GM12878 (cell line): ENCODE measurements around the gene KRT4. TPM values are rescaled to one million over a fixed set of nuclear protein-coding genes. Genes with fewer than 3 reads are reported as not detected.

Source experiments
- ATAC-seq: fragments of 200-7000 bp; cut with Tn5 transposase; 3 replicates; pipeline ENCODE4 v1.9.1; 2020; ENCODE audit warnings: mild to moderate bottlenecking, moderate library complexity
- BruUV-seq: library from RNA; stranded (reverse); fragments of 400-500 nt; replicated peaks from 2 replicates; lab custom pipeline; 2021; lab: Mats Ljungman, UMichigan
- CTCF ChIA-PET: fragments of 300-600 bp; sonication (Branson Sonifier 250); formaldehyde crosslinking; extraction: SDS; loops from one replicate; lab custom pipeline; 2021; ENCODE audit warnings: inconsistent platforms; lab: Yijun Ruan, JAX
- POLR2A ChIA-PET: fragments of 350-600 bp; formaldehyde crosslinking; extraction: SDS; loops from one replicate; lab custom pipeline; 2021; ENCODE audit warnings: inconsistent platforms; lab: Charles Lee
- RAD21 ChIA-PET: fragments of 300-600 bp; sonication (Branson Sonifier 250); formaldehyde crosslinking; loops from one replicate; lab custom pipeline; 2023; ENCODE audit warnings: antibody characterized with exemption; ENCODE audit not compliant: unreplicated experiment; lab: Charles Lee
- SMC1A ChIA-PET: fragments of 300-600 bp; sonication (Branson Sonifier 250); formaldehyde crosslinking; loops from one replicate; lab custom pipeline; 2023; ENCODE audit not compliant: unreplicated experiment, uncharacterized antibody; lab: Charles Lee
- DNase-seq: peaks from one replicate; pipeline ENCODE4 v3.0.0-alpha.2; 2011; ENCODE audit warnings: low read depth, low spot score
- FAIRE-seq: peaks from 3 replicates; lab custom pipeline; 2011; peaks lifted over from hg19 to GRCh38; lab: Jason Lieb, UNC
- H2AFZ ChIP-seq: 2 replicates; pipeline ENCODE4 v1.6.0; 2011; ENCODE audit warnings: low read depth, low read length, control low read depth; ENCODE audit not compliant: control insufficient read depth
- H3K27ac ChIP-seq: 2 replicates; pipeline ENCODE4 v1.5.1; 2011; ENCODE audit warnings: control low read depth; ENCODE audit not compliant: control insufficient read depth, insufficient read depth
- H3K27me3 ChIP-seq, 2 experiments: replicated peaks in 1 of 2; 2 replicates each; pipeline versions ENCODE4 v1.6.0 to v1.6.1; 2011; ENCODE audit warnings: low read length in 1 of 2; ENCODE audit not compliant: control insufficient read depth in 2 of 2, insufficient read depth in 2 of 2
- H3K36me3 ChIP-seq, 2 experiments: 2 replicates each; pipeline ENCODE4 v1.5.1; 2011; ENCODE audit warnings: low read length in 1 of 2; ENCODE audit not compliant: control insufficient read depth in 2 of 2, insufficient read depth in 2 of 2
- H3K4me1 ChIP-seq: 2 replicates; pipeline ENCODE4 v1.6.1; 2011; ENCODE audit warnings: mild to moderate bottlenecking, low read length, moderate library complexity, mixed read lengths; ENCODE audit not compliant: control insufficient read depth, insufficient read depth
- H3K4me2 ChIP-seq: 2 replicates; pipeline ENCODE4 v1.6.0; 2011; ENCODE audit warnings: control low read depth; ENCODE audit not compliant: control insufficient read depth, insufficient read depth
- H3K4me3 ChIP-seq: fragments of 200-600 bp; sonication (generic); 2 replicates; pipeline ENCODE4 v1.5.1; 2016
- H3K79me2 ChIP-seq: 2 replicates; pipeline ENCODE4 v1.6.0; 2011; ENCODE audit warnings: low read length; ENCODE audit not compliant: control insufficient read depth, insufficient read depth
- H3K9ac ChIP-seq: 2 replicates; pipeline ENCODE4 v1.8.0; 2011; ENCODE audit warnings: low read length, control low read depth, mixed read lengths; ENCODE audit not compliant: control insufficient read depth, insufficient read depth
- H3K9me3 ChIP-seq: replicated peaks from 3 replicates; pipeline ENCODE4 v1.5.1; 2011; ENCODE audit warnings: mild to moderate bottlenecking, low read length; ENCODE audit not compliant: control insufficient read depth, insufficient read depth
- H4K20me1 ChIP-seq: 2 replicates; pipeline ENCODE4 v1.6.0; 2011; ENCODE audit not compliant: control insufficient read depth, insufficient read depth
- BHLHE40 ChIP-seq, 2 experiments: fragments of 450-650 bp in 1 of 2; IDR thresholded peaks; 2 replicates each; pipeline ENCODE4 v1.6.1; 2011 to 2017; ENCODE audit warnings: low read depth in 2 of 2, borderline replicate concordance in 1 of 2, improper control_type of control experiment in 1 of 2, low read length in 1 of 2, mild to moderate bottlenecking in 1 of 2
- CBFB ChIP-seq: IDR thresholded peaks from 2 replicates; pipeline ENCODE4 v1.6.1; 2016; ENCODE audit warnings: antibody characterized with exemption, low read depth
- MYB ChIP-seq: fragments of 150-350 bp; IDR thresholded peaks from 2 replicates; pipeline ENCODE4 v1.6.1; 2014; ENCODE audit warnings: mild to moderate bottlenecking, low read depth, low read length, borderline replicate concordance
- PAX8 ChIP-seq: fragments of 450-650 bp; IDR thresholded peaks from 2 replicates; pipeline ENCODE4 v1.6.1; 2017; ENCODE audit warnings: mild to moderate bottlenecking, moderate library complexity
- RCOR1 ChIP-seq: conservative IDR thresholded peaks from 2 replicates; pipeline ENCODE4 v1.6.1; 2012; ENCODE audit warnings: low read depth, low read length, improper control_type of control experiment
- WGBS: methylation state at CpG from one replicate; pipeline ENCODE4 v1.1.6; 2016; ENCODE audit warnings: low lambda C conversion rate; ENCODE audit not compliant: insufficient replicate concordance, insufficient coverage; ENCODE audit errors: missing lambda C conversion rate; 5-methylcytosine and 5-hydroxymethylcytosine counted together
- in situ Hi-C: fragments of 300-500 bp; cut with MboI; formaldehyde crosslinking; loops from 9 replicates; pipeline ENCODE4 v1.14.3; 2018; ENCODE audit warnings: mixed read lengths
- intact Hi-C: fragments of 100-400 bp; cut with micrococcal nuclease; formaldehyde crosslinking; loops from one replicate; pipeline ENCODE4 v1.14.2; 2022; ENCODE audit not compliant: unreplicated experiment
- polyA plus RNA-seq, 11 experiments: library from polyadenylated mRNA; depleted of rRNA in 4 of 11; unstranded in 6 of 11; stranded (reverse) in 5 of 11; fragments of >200 nt; fragmentation: Nextera tagmentation in 4 of 11; fragmentation: Illumina TruSeq in 1 of 11; extraction: Ambion mirVana in 4 of 11; extraction: Trizol in 1 of 11; gene quantifications; 1 replicate in 1 of 11; 2 replicates in 10 of 11; pipeline versions ENCODE4 v1.2.1 to v1.2.3, GENCODE V29; 2011 to 2016; ENCODE audit warnings: inconsistent platforms in 2 of 11, missing spikeins in 2 of 11, low read depth in 1 of 11
- total RNA-seq, 4 experiments: library from RNA; depleted of rRNA in 3 of 4; stranded (reverse); fragments of >200 nt in 3 of 4; fragmentation: Illumina TruSeq in 1 of 4; extraction: Trizol in 1 of 4; gene quantifications; 2 replicates each; pipeline versions ENCODE4 v1.2.1 to v1.2.3, GENCODE V29; 2013 to 2021
- TF ChIP-seq, protein P1 (sequence below): fragments of 450-650 bp; IDR thresholded peaks from 2 replicates; pipeline ENCODE4 v1.6.1; 2016; ENCODE audit warnings: mild to moderate bottlenecking
- TF ChIP-seq, protein P2 (sequence below): fragments of 450-650 bp; IDR thresholded peaks from 2 replicates; pipeline ENCODE4 v1.6.1; 2017; ENCODE audit warnings: mild to moderate bottlenecking, low read depth, inconsistent platforms; ENCODE audit not compliant: poor library complexity, severe bottlenecking

The KRT4 gene
- total and polyA plus RNA-seq, 10 of the 15 experiments (the other 5 are each of a cell fraction or from before 2014, with no cell fraction given): not detected

DNA sequence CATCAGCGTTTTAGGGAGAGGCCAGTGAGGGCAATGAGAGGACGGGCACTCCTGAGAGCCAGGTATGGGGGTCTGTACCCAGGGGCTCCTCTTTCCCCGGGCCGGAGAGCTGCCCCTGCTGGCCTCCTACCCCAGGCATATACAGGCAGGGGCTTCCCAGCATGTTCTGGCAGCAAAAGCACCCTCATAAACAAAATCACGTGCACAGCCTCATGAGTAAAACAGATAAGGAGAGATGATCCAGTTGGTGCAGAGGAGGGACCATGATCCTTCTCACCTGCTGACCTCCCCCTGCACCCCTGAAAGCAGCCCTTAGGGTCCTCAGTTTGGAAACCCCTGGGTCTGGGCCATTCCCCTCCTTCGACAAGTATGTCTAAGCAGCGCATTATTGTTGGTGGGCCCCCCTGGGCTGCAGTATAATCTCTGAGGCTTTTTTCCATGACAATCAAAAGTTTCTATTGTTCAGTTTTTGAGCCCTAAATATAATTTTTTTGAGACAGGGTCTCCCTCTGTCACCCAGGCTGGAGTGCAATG, 5.0 kb upstream of the KRT4 start:
- ChIA-PET CTCF (no interaction called here), POLR2A (no interaction called here), SMC1A (no interaction called here), RAD21 (no interaction called here)
- WGBS: 10% methylated on average over 7 of the region's 7 CpGs
- Histone ChIP-seq H3K36me3 (no peaks in the 10 kb centered on the region), H3K27me3 (peaks cover 0 to 6% of the 10 kb centered on the region in 2 experiments; a peak in 1 of 4 replicates), H3K9me3 (no peaks in the 10 kb centered on the region), H3K79me2 (no peaks in the 10 kb centered on the region), H3K4me1 (no peaks in the 10 kb centered on the region), H4K20me1 (no peaks in the 10 kb centered on the region; the same call in 1 of the 2 replicates), H3K4me2 (no peak overlapping the region), H2AFZ (no peak overlapping the region), H3K27ac (no peak overlapping the region), H3K9ac (no peak overlapping the region), H3K4me3 (no peak overlapping the region)
- no peak for FAIRE-seq
- BruUV-seq: no TSS peak
- ATAC-seq: no peak
- intact Hi-C loops (no loop called here), in situ Hi-C loops (no loop called here)
- peak in 1 of 2 experiments; percentile 14; a peak in 1 of 4 replicates for TF ChIP-seq BHLHE40 (IDR thresholded peaks at IDR 0.05; ENCODE audit: borderline replicate concordance in 1 of 2, low read depth in 2 of 2, low read length in 1 of 2)
- TF ChIP-seq MYB: no peak
- TF ChIP-seq, protein P1, sequence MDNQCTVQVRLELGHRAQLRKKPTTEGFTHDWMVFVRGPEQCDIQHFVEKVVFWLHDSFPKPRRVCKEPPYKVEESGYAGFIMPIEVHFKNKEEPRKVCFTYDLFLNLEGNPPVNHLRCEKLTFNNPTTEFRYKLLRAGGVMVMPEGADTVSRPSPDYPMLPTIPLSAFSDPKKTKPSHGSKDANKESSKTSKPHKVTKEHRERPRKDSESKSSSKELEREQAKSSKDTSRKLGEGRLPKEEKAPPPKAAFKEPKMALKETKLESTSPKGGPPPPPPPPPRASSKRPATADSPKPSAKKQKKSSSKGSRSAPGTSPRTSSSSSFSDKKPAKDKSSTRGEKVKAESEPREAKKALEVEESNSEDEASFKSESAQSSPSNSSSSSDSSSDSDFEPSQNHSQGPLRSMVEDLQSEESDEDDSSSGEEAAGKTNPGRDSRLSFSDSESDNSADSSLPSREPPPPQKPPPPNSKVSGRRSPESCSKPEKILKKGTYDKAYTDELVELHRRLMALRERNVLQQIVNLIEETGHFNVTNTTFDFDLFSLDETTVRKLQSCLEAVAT: no peak
- no peak for DNase-seq

DNA sequence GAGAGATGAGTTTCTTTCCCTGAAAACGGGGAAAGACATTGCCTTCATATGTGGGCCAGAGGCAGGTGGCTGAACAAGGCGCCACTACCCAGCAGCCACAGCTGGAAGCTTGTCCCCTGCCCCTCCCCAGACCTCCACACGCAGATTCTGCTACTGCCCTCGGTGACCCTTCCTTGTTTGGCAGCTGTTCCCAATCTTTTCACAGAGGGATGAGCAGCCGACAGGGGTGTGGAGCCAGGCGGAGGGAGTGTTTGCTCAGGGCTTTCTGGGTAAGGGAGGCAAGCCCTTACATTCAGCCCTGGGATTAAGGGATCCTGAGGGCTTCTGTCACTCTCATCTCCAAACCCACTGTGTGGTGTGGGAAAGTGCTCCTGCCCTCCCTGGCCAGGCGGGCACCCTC, 4.5 kb upstream of the KRT4 start:
- TF ChIP-seq, protein P2, sequence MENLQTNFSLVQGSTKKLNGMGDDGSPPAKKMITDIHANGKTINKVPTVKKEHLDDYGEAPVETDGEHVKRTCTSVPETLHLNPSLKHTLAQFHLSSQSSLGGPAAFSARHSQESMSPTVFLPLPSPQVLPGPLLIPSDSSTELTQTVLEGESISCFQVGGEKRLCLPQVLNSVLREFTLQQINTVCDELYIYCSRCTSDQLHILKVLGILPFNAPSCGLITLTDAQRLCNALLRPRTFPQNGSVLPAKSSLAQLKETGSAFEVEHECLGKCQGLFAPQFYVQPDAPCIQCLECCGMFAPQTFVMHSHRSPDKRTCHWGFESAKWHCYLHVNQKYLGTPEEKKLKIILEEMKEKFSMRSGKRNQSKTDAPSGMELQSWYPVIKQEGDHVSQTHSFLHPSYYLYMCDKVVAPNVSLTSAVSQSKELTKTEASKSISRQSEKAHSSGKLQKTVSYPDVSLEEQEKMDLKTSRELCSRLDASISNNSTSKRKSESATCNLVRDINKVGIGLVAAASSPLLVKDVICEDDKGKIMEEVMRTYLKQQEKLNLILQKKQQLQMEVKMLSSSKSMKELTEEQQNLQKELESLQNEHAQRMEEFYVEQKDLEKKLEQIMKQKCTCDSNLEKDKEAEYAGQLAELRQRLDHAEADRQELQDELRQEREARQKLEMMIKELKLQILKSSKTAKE: no peak
- no peak for TF ChIP-seq CBFB
- no peak for TF ChIP-seq RCOR1
- no peak for TF ChIP-seq PAX8
- intact Hi-C loops (no loop called here), in situ Hi-C loops (no loop called here)
- SMC1A ChIA-PET: interaction anchor here (0.5 kb wide), 1 partner anchor 1897 kb away, joined by 3 read pairs; no protein-coding TSS in a partner anchor
- POLR2A ChIA-PET: no interaction called here
- H3K27me3 ChIP-seq: peaks cover 0 to 7% of the 10 kb centered on the region in 2 experiments; a peak in 1 of 4 replicates
- CTCF ChIA-PET: no interaction called here
- H3K4me2 ChIP-seq: no peak overlapping the region
- no peak overlapping the region for H3K9ac ChIP-seq
- no peak overlapping the region for H3K4me3 ChIP-seq
- no peaks in the 10 kb centered on the region for H3K36me3 ChIP-seq
- H2AFZ ChIP-seq: no peak overlapping the region
- H3K27ac ChIP-seq: no peak overlapping the region
- no peaks in the 10 kb centered on the region for H3K4me1 ChIP-seq
- no peak for FAIRE-seq
- no peaks in the 10 kb centered on the region for H3K79me2 ChIP-seq
- ATAC-seq: no peak
- H4K20me1 ChIP-seq: no peaks in the 10 kb centered on the region; the same call in 1 of the 2 replicates
- DNase-seq: no peak
- RAD21 ChIA-PET: no interaction called here
- 9% methylated on average over 7 of the region's 7 CpGs for WGBS
- no TSS peak for BruUV-seq
- H3K9me3 ChIP-seq: no peaks in the 10 kb centered on the region
